WTC11 (cell line): ENCODE results near the gene LGALSL. TPM values are rescaled to one million over a fixed set of nuclear protein-coding genes. Genes with fewer than 3 reads are reported as not detected.

Source experiments
- ATAC-seq: fragments of 200-7000 bp; cut with Tn5 transposase; 2 replicates; pipeline ENCODE4 v1.10.0; 2021; ENCODE audit warnings: mild to moderate bottlenecking, moderate library complexity
- CTCF ChIA-PET: fragments of 300-600 bp; sonication (Branson Sonifier 250); formaldehyde crosslinking; loops from one replicate; lab custom pipeline; 2021; ENCODE audit warnings: antibody characterized with exemption; lab: Charles Lee
- POLR2A ChIA-PET: fragments of 350-600 bp; sonication (Branson Sonifier 250); formaldehyde crosslinking; loops from one replicate; lab custom pipeline; 2021; ENCODE audit warnings: antibody characterized with exemption; lab: Charles Lee
- DNase-seq: peaks from one replicate; pipeline ENCODE4 v3.0.0; 2021; ENCODE audit warnings: low spot score
- H3K27ac Mint-ChIP-seq: 2 replicates; pipeline ENCODE4 v1.8.0; 2021; ENCODE audit warnings: mixed read lengths
- H3K27me3 Mint-ChIP-seq: 2 replicates; pipeline ENCODE4 v1.8.0; 2021; ENCODE audit warnings: low read depth, mild to moderate bottlenecking, moderate library complexity, mixed read lengths
- H3K36me3 Mint-ChIP-seq: 2 replicates; pipeline ENCODE4 v1.8.0; 2021; ENCODE audit warnings: mixed read lengths
- H3K4me1 Mint-ChIP-seq: 2 replicates; pipeline ENCODE4 v1.8.0; 2022; ENCODE audit warnings: mixed read lengths
- H3K4me3 Mint-ChIP-seq: 2 replicates; pipeline ENCODE4 v1.8.0; 2021; ENCODE audit warnings: mild to moderate bottlenecking, moderate library complexity, mixed read lengths
- H3K9me3 Mint-ChIP-seq: 2 replicates; pipeline ENCODE4 v1.8.0; 2021; ENCODE audit warnings: mixed read lengths
- ATF2 ChIP-seq: sonication (generic); formaldehyde crosslinking; IDR thresholded peaks from 2 replicates; pipeline ENCODE4 v1.8.1; 2022; ENCODE audit warnings: low read depth, missing genetic modification reagents, borderline replicate concordance
- ATF3 ChIP-seq: sonication (generic); formaldehyde crosslinking; conservative IDR thresholded peaks from 2 replicates; pipeline ENCODE4 v1.8.1; 2022; ENCODE audit warnings: mild to moderate bottlenecking, missing genetic modification reagents
- CBFB ChIP-seq: sonication (generic); formaldehyde crosslinking; IDR thresholded peaks from 2 replicates; pipeline ENCODE4 v1.8.1; 2022; ENCODE audit warnings: mild to moderate bottlenecking, low read depth, missing genetic modification reagents
- CTCF ChIP-seq: fragments of 200-600 bp; IDR thresholded peaks from 2 replicates; pipeline ENCODE4 v1.8.0; 2022; ENCODE audit warnings: antibody characterized with exemption
- ESRRA ChIP-seq: sonication (generic); formaldehyde crosslinking; IDR thresholded peaks from 2 replicates; pipeline ENCODE4 v1.8.1; 2022; ENCODE audit warnings: mild to moderate bottlenecking, missing genetic modification reagents, borderline replicate concordance
- ETV6 ChIP-seq: sonication (generic); formaldehyde crosslinking; IDR thresholded peaks from 2 replicates; pipeline ENCODE4 v1.8.1; 2022; ENCODE audit warnings: mild to moderate bottlenecking, missing genetic modification reagents
- FOXJ3 ChIP-seq: sonication (generic); formaldehyde crosslinking; IDR thresholded peaks from 2 replicates; pipeline ENCODE4 v1.9.0; 2021; ENCODE audit warnings: missing genetic modification reagents, mild to moderate bottlenecking, borderline replicate concordance
- GTF2I ChIP-seq: fragments of 250-450 bp; sonication (Bioruptor Pico); conservative IDR thresholded peaks from 2 replicates; pipeline ENCODE4 v1.4.0; 2021; ENCODE audit warnings: mild to moderate bottlenecking
- HMGXB4 ChIP-seq: sonication (generic); formaldehyde crosslinking; IDR thresholded peaks from 2 replicates; pipeline ENCODE4 v1.8.1; 2023; ENCODE audit warnings: mild to moderate bottlenecking, moderate library complexity, missing genetic modification reagents
- IRF1 ChIP-seq: sonication (generic); formaldehyde crosslinking; IDR thresholded peaks from 2 replicates; pipeline ENCODE4 v1.8.0; 2023; ENCODE audit warnings: missing genetic modification reagents
- MYBL2 ChIP-seq: sonication (generic); formaldehyde crosslinking; IDR thresholded peaks from 2 replicates; pipeline ENCODE4 v1.8.1; 2023; ENCODE audit warnings: mild to moderate bottlenecking, moderate library complexity, missing genetic modification reagents
- NR2C2 ChIP-seq: sonication (generic); formaldehyde crosslinking; IDR thresholded peaks from 2 replicates; pipeline ENCODE4 v1.8.0; 2022; ENCODE audit warnings: mild to moderate bottlenecking, missing genetic modification reagents
- PREB ChIP-seq: sonication (generic); formaldehyde crosslinking; IDR thresholded peaks from 2 replicates; pipeline ENCODE4 v1.8.1; 2022; ENCODE audit warnings: mild to moderate bottlenecking, missing genetic modification reagents, moderate library complexity, borderline replicate concordance
- SOX15 ChIP-seq: fragments of 250-450 bp; sonication (Bioruptor Pico); IDR thresholded peaks from 2 replicates; pipeline ENCODE4 v1.9.0; 2021; ENCODE audit warnings: mild to moderate bottlenecking
- STAT6 ChIP-seq: sonication (generic); formaldehyde crosslinking; conservative IDR thresholded peaks from 2 replicates; pipeline ENCODE4 v1.8.1; 2023; ENCODE audit warnings: mild to moderate bottlenecking, low read depth, missing genetic modification reagents, moderate library complexity
- TCF7 ChIP-seq: sonication (generic); formaldehyde crosslinking; IDR thresholded peaks from 2 replicates; pipeline ENCODE4 v1.8.0; 2022; ENCODE audit warnings: mild to moderate bottlenecking, low read depth, missing genetic modification reagents, moderate library complexity
- TEAD4 ChIP-seq: sonication (generic); formaldehyde crosslinking; IDR thresholded peaks from 2 replicates; pipeline ENCODE4 v1.8.0; 2022; ENCODE audit warnings: mild to moderate bottlenecking, missing genetic modification reagents
- ZNF423 ChIP-seq: fragments of 250-450 bp; sonication (Bioruptor Pico); IDR thresholded peaks from 2 replicates; pipeline ENCODE4 v2.1.2; 2022; ENCODE audit warnings: mild to moderate bottlenecking, moderate library complexity
- ZNF512 ChIP-seq: sonication (generic); formaldehyde crosslinking; IDR thresholded peaks from 2 replicates; pipeline ENCODE4 v1.8.1; 2022; ENCODE audit warnings: missing genetic modification reagents, borderline replicate concordance
- total RNA-seq: library from RNA; stranded (reverse); gene quantifications from 3 replicates; pipeline ENCODE4 v1.2.3, GENCODE V29; 2021

LGALSL gene
- total RNA-seq, 1 experiment from 2014 or later: 21.0 TPM

GRCh38 chr2:64477979-64478378 lies 24.0 kb downstream of the LGALSL start:
- TF ChIP-seq ATF2 (no peak), STAT6 (no peak), ESRRA (CRISPR knock-in tag) (no peak), ZNF512 (no peak), NR2C2 (CRISPR knock-in tag) (no peak), IRF1 (CRISPR knock-in tag) (no peak), ATF3 (CRISPR knock-in tag) (no peak)
- CTCF ChIA-PET: interaction anchor here (4.8 kb wide), 1 partner anchor 10 kb away, joined by 32 read pairs; no protein-coding TSS in a partner anchor

GRCh38 chr2:64478502-64479230 lies 24.7 kb downstream of the LGALSL start:
- Mint-ChIP-seq H3K27me3 (no peaks in the 10 kb centered on the region), H3K4me1 (peaks cover 23% of the 10 kb centered on the region)

More at GRCh38 chr2:64477979-64478378, 24.0 kb downstream of the LGALSL start:
- no peaks in the 10 kb centered on the region for H3K36me3 Mint-ChIP-seq
- H3K27me3 Mint-ChIP-seq: no peaks in the 10 kb centered on the region
- peaks cover 23% of the 10 kb centered on the region for H3K4me1 Mint-ChIP-seq
- ATAC-seq: no peak
- no peak for DNase-seq
- H3K4me3 Mint-ChIP-seq: no peak overlapping the region
- H3K9me3 Mint-ChIP-seq: peaks cover 9% of the 10 kb centered on the region; the same call in 1 of the 2 replicates
- no peak overlapping the region for H3K27ac Mint-ChIP-seq
- POLR2A ChIA-PET: no interaction called here

More at GRCh38 chr2:64478502-64479230, 24.7 kb downstream of the LGALSL start:
- no peak for ATAC-seq
- H3K27ac Mint-ChIP-seq: no peak overlapping the region
- no peak overlapping the region for H3K4me3 Mint-ChIP-seq
- H3K36me3 Mint-ChIP-seq: no peaks in the 10 kb centered on the region
- POLR2A ChIA-PET: no interaction called here
- peaks cover 6% of the 10 kb centered on the region; the same call in 1 of the 2 replicates for H3K9me3 Mint-ChIP-seq
- CTCF ChIA-PET: interaction anchor here (4.8 kb wide), 1 partner anchor 9 kb away, joined by 32 read pairs; no protein-coding TSS in a partner anchor
- no peak for TF ChIP-seq FOXJ3
- TF ChIP-seq TCF7 (CRISPR knock-in tag): no peak
- no peak for TF ChIP-seq CTCF
- TF ChIP-seq TEAD4 (CRISPR knock-in tag): no peak
- no peak for TF ChIP-seq MYBL2
- no peak for TF ChIP-seq ZNF423 (CRISPR knock-in tag)
- TF ChIP-seq SOX15 (CRISPR knock-in tag): no peak
- no peak for TF ChIP-seq ETV6 (CRISPR knock-in tag)
- no peak for TF ChIP-seq CBFB (CRISPR knock-in tag)
- no peak for TF ChIP-seq GTF2I (CRISPR knock-in tag)
- no peak for TF ChIP-seq HMGXB4
- TF ChIP-seq PREB: no peak
- TF ChIP-seq ZNF512: no peak
- DNase-seq: no peak
